Measurements from ENCODE around the gene PDIK1L.

The PDIK1L gene

DNA sequence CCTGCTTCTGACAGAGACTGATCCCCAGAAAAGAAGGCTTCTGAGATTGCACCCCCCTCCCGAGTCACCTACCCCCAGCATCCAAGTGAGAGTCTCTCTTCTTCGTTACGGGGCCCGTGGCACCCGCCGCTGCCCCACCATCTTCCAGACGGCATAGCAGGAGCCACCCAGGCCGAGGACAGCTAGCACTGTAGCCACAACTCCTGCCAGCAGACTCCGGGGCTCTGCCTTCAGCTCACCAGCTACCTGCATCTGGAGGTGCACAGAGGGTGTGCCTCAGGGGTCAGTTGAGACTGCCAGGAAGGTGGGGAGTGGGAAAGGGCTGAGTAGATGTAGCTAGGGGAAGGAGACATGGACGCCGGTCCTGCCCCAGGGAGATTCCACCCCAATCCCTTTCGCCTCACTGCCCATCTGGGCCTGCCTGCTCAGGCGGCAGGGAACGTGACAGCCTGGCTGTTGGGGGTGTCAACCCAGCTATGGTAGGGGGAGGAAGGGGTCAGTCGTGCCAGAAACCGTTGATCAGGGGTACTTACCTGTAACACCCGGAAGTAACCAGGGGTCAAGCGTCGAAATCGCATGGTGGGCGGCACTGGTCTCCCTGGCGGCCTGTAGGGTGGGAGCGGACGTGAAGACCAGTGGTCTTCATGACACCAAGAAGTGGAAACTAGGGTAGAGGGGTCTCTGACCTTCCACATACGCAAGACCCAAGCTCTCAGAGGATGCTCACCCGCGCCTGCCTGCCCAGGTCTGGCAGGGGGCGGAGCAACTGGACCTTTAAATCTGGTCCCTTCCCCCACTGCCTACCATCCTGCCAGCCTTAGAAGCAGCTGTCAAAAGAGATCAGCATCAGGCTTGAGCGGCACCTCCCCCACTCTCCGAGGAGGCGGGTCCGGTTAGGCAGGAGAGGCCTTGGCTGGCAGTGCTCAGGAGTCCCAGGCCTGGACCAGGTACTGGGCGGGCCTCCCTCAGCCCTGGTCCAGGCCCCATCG lies 59.8 kb downstream of the PDIK1L start, which contains the start of gene ZNF593OS:
Gene ZNF593OS, minus strand, starts transcription at position 749 of the 989 bp plus-strand sequence. Its CDS starts 171 bp downstream, at position 578.
- no peak for DNase-seq
